ENCODE results near the gene DOCK8.

The DOCK8 gene

GRCh38 chr9:503881-504852 lies 289.5 kb downstream of the DOCK8 start, which contains the start of gene KANK1:
Gene KANK1, plus strand, starts transcription at chr9:504695.
- DNase-seq (ENCODE audit: low spot score) = peak; percentile 4

- no peak for DNase-seq (ENCODE audit: low spot score)
Measured at GRCh38 chr9:504921-505740, 290.5 kb downstream of the DOCK8 start.

- DNase-seq (ENCODE audit: low spot score) = no peak
Measured at GRCh38 chr9:505741-506059, 291.0 kb downstream of the DOCK8 start.

- no peak for DNase-seq (ENCODE audit: low spot score)
Measured at GRCh38 chr9:506281-506680, 291.6 kb downstream of the DOCK8 start.

- DNase-seq (ENCODE audit: low spot score) = no peak
Measured at GRCh38 chr9:511861-512260, 297.2 kb downstream of the DOCK8 start.

GRCh38 chr9:512555-513272 lies 298.0 kb downstream of the DOCK8 start:
- no peak for DNase-seq (ENCODE audit: low spot score)

All from COLO829 (cell line).